Neural progenitor cell (in vitro differentiated cells): ENCODE results near the gene KCNAB1. TPM values are rescaled to one million over a fixed set of nuclear protein-coding genes. Genes with fewer than 3 reads are reported as not detected.

ENCODE experiments used
- DNase-seq: peaks from one replicate; pipeline ENCODE4 v3.0.0-alpha.2; 2016; ENCODE audit warnings: low spot score
- H2AFZ ChIP-seq: fragments of 200-600 bp; sonication (generic); replicated peaks from 2 replicates; pipeline ENCODE4 v1.6.1; 2016; ENCODE audit warnings: antibody characterized with exemption
- H3F3A ChIP-seq: fragments of 200-600 bp; sonication (generic); 2 replicates; pipeline ENCODE4 v1.6.1; 2016; ENCODE audit warnings: antibody characterized with exemption, low read depth
- H3K27ac ChIP-seq: fragments of 200-600 bp; sonication (generic); 2 replicates; pipeline ENCODE4 v1.5.1; 2016; ENCODE audit warnings: mild to moderate bottlenecking
- H3K27me3 ChIP-seq: fragments of 200-600 bp; sonication (generic); 2 replicates; pipeline ENCODE4 v1.6.1; 2016; ENCODE audit warnings: mild to moderate bottlenecking, moderate library complexity
- H3K36me3 ChIP-seq: fragments of 200-600 bp; sonication (generic); 2 replicates; pipeline ENCODE4 v1.5.1; 2016
- H3K4me1 ChIP-seq: fragments of 200-600 bp; sonication (generic); 2 replicates; pipeline ENCODE4 v1.6.1; 2016; ENCODE audit warnings: mixed run types
- H3K4me2 ChIP-seq: fragments of 200-600 bp; sonication (generic); 2 replicates; pipeline ENCODE4 v1.6.1; 2016
- H3K4me3 ChIP-seq: fragments of 200-600 bp; sonication (generic); 2 replicates; pipeline ENCODE4 v1.5.1; 2016
- H3K79me2 ChIP-seq: fragments of 200-600 bp; sonication (generic); 2 replicates; pipeline ENCODE4 v1.6.1; 2016; ENCODE audit warnings: low read depth
- H3K9ac ChIP-seq: fragments of 200-600 bp; sonication (generic); 2 replicates; pipeline ENCODE4 v1.6.1; 2016
- H3K9me3 ChIP-seq: fragments of 200-600 bp; sonication (generic); 2 replicates; pipeline ENCODE4 v1.5.1; 2016; ENCODE audit warnings: low read depth
- H4K20me1 ChIP-seq: fragments of 200-600 bp; sonication (generic); 2 replicates; pipeline ENCODE4 v1.6.1; 2016; ENCODE audit warnings: low read depth
- H3K27ac Mint-ChIP-seq: 3 replicates; pipeline ENCODE4 v1.8.0; 2021; ENCODE audit warnings: mixed read lengths
- H3K27me3 Mint-ChIP-seq: 2 replicates; pipeline ENCODE4 v1.8.0; 2022; ENCODE audit warnings: low read depth, mild to moderate bottlenecking, inconsistent platforms, moderate library complexity, mixed read lengths; ENCODE audit not compliant: insufficient read depth
- H3K36me3 Mint-ChIP-seq: 3 replicates; pipeline ENCODE4 v1.8.0; 2021; ENCODE audit warnings: mixed read lengths
- H3K4me1 Mint-ChIP-seq: 3 replicates; pipeline ENCODE4 v1.8.0; 2021; ENCODE audit warnings: mixed read lengths
- H3K4me3 Mint-ChIP-seq: 3 replicates; pipeline ENCODE4 v1.8.0; 2021; ENCODE audit warnings: mild to moderate bottlenecking, moderate library complexity, mixed read lengths
- H3K9me3 Mint-ChIP-seq: 3 replicates; pipeline ENCODE4 v1.8.0; 2020; ENCODE audit warnings: mixed read lengths
- CTCF ChIP-seq: fragments of 200-600 bp; sonication (generic); IDR thresholded peaks from 2 replicates; pipeline ENCODE4 v1.5.1; 2017; ENCODE audit warnings: antibody characterized with exemption, mild to moderate bottlenecking
- EZH2 ChIP-seq: fragments of 200-600 bp; sonication (generic); IDR thresholded peaks from 2 replicates; pipeline ENCODE4 v1.6.1; 2017; ENCODE audit warnings: antibody characterized with exemption, mild to moderate bottlenecking, moderate library complexity
- EZH2phosphoT487 ChIP-seq: fragments of 200-600 bp; sonication (generic); IDR thresholded peaks from 2 replicates; pipeline ENCODE4 v1.6.1; 2017; ENCODE audit warnings: antibody characterized with exemption
- total RNA-seq: library from RNA; depleted of rRNA; stranded (reverse); fragments of >200 nt; gene quantifications from 2 replicates; pipeline ENCODE4 v1.2.3, GENCODE V29; 2015; ENCODE audit warnings: low replicate concordance

Gene KCNAB1
- total RNA-seq, 1 donor from 2014 or later: 0.24 TPM

- Mint-ChIP-seq H3K4me1 (peaks cover 20% of the 10 kb centered on the region), H3K27me3 (no peaks in the 10 kb centered on the region), H3K27ac (no peak overlapping the region), H3K36me3 (no peaks in the 10 kb centered on the region), H3K4me3 (no peak overlapping the region), H3K9me3 (no peaks in the 10 kb centered on the region)
- H2AFZ ChIP-seq: no peak overlapping the region
- H3K36me3 ChIP-seq: no peaks in the 10 kb centered on the region
- H3K9me3 ChIP-seq: no peaks in the 10 kb centered on the region
- H3F3A ChIP-seq: no peaks in the 10 kb centered on the region
- no peaks in the 10 kb centered on the region for H3K79me2 ChIP-seq
- H4K20me1 ChIP-seq: no peaks in the 10 kb centered on the region
- H3K4me2 ChIP-seq: no peak overlapping the region
- TF ChIP-seq EZH2: no peak
- TF ChIP-seq EZH2phosphoT487: no peak
- no peak for TF ChIP-seq CTCF
- no peak overlapping the region for H3K27ac ChIP-seq
- H3K27me3 ChIP-seq: no peaks in the 10 kb centered on the region
- H3K9ac ChIP-seq: no peak overlapping the region
- H3K4me3 ChIP-seq: no peak overlapping the region
- no peaks in the 10 kb centered on the region for H3K4me1 ChIP-seq
- no peak for DNase-seq
Measured at GRCh38 chr3:156479604-156480003, 359.2 kb downstream of the KCNAB1 start.

- Histone ChIP-seq H3K4me1 (no peaks in the 10 kb centered on the region), H3K4me3 (no peak overlapping the region), H2AFZ (no peak overlapping the region), H3K4me2 (no peak overlapping the region), H3K79me2 (no peaks in the 10 kb centered on the region), H3K9me3 (no peaks in the 10 kb centered on the region), H4K20me1 (no peaks in the 10 kb centered on the region), H3K36me3 (no peaks in the 10 kb centered on the region), H3F3A (no peaks in the 10 kb centered on the region), H3K27ac (no peak overlapping the region), H3K27me3 (no peaks in the 10 kb centered on the region), H3K9ac (no peak overlapping the region)
- H3K36me3 Mint-ChIP-seq: no peaks in the 10 kb centered on the region
- peaks cover 14% of the 10 kb centered on the region for H3K4me1 Mint-ChIP-seq
- no peak overlapping the region for H3K4me3 Mint-ChIP-seq
- no peak for DNase-seq
- H3K9me3 Mint-ChIP-seq: no peaks in the 10 kb centered on the region
- no peak for TF ChIP-seq CTCF
- no peak for TF ChIP-seq EZH2phosphoT487
- TF ChIP-seq EZH2: no peak
- H3K27ac Mint-ChIP-seq: no peak overlapping the region
- H3K27me3 Mint-ChIP-seq: no peaks in the 10 kb centered on the region
Measured at GRCh38 chr3:156480949-156481348, 360.6 kb downstream of the KCNAB1 start.

- Mint-ChIP-seq H3K27ac (no peak overlapping the region), H3K4me1 (peaks cover 10% of the 10 kb centered on the region), H3K27me3 (no peaks in the 10 kb centered on the region), H3K4me3 (no peak overlapping the region), H3K9me3 (no peaks in the 10 kb centered on the region), H3K36me3 (no peaks in the 10 kb centered on the region)
- H3K36me3 ChIP-seq: no peaks in the 10 kb centered on the region
- no peaks in the 10 kb centered on the region for H3F3A ChIP-seq
- no peaks in the 10 kb centered on the region for H3K4me1 ChIP-seq
- no peaks in the 10 kb centered on the region for H4K20me1 ChIP-seq
- H3K9me3 ChIP-seq: no peaks in the 10 kb centered on the region
- no peak overlapping the region for H3K9ac ChIP-seq
- no peaks in the 10 kb centered on the region for H3K79me2 ChIP-seq
- H3K27me3 ChIP-seq: no peaks in the 10 kb centered on the region
- no peak overlapping the region for H3K4me3 ChIP-seq
- TF ChIP-seq CTCF (no peak), EZH2phosphoT487 (no peak), EZH2 (no peak)
- DNase-seq: no peak
- H3K27ac ChIP-seq: no peak overlapping the region
- H3K4me2 ChIP-seq: no peak overlapping the region
- no peak overlapping the region for H2AFZ ChIP-seq
Measured at GRCh38 chr3:156483002-156483401, 362.6 kb downstream of the KCNAB1 start.
